NOMO-1 (cell line): Measurements from ENCODE around the gene IRF2BPL.
A peak's percentile ranks its signal among the peaks of the same experiment; 100 is the strongest.

Experiments
- DNase-seq, 2 experiments: peaks; one replicate each; lab custom pipeline; 2025; ENCODE audit not compliant: unreplicated experiment in 2 of 2; lab: John Stamatoyannopoulos, UW

IRF2BPL gene

DNA sequence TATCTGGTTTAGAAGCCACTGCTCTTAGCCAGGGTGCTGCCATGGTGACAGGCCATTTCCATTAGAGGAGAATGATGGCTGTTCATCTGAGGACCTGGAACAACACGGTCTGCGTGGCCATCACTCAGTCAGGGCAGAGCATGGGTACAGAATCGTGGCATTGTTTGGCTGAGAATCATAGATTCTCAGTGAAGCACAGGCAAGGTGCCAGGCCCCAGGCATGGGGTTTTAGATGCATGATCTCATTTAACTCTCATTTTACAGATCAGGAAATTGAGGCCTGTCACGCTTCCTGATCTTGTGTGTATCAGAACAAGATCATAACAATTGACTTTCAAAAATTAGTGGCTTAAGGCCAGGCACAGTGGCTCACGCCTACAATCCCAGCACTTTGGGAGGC is 26.8 kb upstream of the IRF2BPL start:
- no peak for DNase-seq

DNA sequence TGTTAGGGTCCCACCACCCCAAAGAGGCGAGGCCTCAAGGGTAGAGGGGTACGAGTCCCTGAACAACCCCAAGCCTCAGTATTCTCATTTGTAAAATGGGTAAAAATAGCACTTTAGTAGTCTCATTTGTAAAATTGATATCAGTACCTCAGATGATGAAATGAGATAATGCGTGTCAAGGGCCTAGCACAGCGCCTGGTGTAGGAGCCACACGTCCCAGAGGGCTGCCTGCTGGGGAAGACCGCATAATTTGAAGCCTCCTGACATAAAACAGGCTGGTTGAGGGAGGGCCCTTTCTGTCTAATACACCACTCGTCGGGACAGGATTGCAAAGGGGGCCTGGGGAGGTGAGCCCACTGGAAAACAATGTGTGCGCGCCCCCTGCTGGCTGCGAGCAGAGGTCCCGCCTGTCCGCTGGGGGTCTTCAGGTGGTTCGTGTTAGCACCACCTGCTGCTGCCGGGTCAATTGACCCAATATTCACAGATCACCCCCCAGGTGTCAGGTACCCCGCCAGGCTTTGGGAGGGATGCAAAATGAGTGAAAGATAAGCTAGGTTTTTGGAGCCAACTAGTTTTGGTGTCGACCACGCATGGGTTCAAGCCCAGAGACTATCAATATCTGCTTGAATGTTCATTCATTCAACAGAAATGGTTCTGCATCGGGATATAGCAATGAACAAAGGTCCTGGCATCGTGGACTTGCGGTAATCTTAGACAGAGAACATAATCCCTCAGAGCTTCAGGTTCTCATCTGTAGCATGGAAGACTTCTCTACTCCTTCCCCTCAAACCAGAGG is 24.7 kb upstream of the IRF2BPL start:
- peak; percentile 13 to 54 for DNase-seq

GRCh38 chr14:77052281-77053044 is 24.0 kb upstream of the IRF2BPL start:
- DNase-seq = no peak

GRCh38 chr14:77051116-77051515 is 22.6 kb upstream of the IRF2BPL start:
- no peak for DNase-seq

DNA sequence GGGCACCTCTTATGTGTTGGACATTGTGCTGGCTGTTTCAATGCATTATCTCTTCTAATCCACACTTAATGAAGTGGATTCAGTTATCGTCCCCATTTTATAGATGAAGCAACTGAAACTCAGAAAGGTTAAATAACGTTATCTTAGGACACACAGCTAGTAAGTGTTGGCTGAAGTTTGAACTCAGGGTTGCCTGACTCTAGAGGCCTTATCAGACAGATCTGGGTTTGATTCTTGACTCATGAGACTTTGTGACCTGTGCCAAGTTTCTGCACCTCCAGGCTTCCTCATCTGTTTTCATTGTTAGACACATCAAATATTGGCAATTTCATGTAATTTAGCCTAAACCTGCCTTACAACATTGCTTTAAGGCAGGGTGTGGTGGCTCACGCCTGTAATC is 18.2 kb upstream of the IRF2BPL start:
- no peak for DNase-seq

DNA sequence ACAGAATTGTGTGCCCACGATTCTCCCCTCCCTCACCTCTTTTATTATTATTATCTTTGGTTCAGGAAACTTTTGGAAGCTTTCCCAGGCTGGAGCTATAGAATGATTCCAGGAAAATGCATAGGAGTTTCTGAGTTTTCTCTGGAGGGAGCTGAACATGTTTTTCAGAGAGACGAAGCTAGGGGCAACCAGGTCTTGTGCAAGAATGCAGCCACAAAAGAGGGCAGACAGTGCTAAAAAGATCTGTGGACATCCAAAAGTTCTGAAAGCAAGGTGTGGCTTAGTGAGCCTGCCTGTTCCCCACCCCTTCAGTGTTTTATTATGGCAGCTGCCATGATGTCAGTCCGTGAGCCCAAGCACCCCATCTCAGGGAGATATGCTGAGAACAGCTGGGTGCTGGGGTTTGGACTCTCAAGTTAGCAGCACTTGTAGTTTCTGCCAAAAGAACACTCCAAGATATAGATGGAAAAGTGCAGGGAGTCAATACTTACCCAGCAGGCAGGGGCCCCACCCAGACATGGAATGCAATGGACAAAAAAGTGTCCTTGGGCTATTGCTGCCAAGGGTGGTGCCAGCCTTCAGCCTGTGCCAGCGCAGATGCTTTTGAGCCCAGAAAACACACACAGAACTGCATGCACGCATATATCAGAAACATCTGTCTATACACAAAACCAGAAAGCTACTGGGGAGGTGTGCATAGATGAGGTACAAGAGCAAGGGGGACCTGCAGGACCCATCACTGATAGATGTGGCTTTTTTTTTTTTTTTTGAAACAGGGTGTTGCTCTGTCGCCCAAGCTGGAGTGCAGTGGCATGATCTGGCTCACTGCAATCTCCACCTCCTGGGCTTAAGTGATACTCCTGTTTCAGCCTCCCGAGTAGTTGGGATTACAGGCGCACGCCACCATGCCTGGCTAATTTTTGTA is 17.0 kb upstream of the IRF2BPL start:
- peak; percentile 49 to 50 for DNase-seq

DNA sequence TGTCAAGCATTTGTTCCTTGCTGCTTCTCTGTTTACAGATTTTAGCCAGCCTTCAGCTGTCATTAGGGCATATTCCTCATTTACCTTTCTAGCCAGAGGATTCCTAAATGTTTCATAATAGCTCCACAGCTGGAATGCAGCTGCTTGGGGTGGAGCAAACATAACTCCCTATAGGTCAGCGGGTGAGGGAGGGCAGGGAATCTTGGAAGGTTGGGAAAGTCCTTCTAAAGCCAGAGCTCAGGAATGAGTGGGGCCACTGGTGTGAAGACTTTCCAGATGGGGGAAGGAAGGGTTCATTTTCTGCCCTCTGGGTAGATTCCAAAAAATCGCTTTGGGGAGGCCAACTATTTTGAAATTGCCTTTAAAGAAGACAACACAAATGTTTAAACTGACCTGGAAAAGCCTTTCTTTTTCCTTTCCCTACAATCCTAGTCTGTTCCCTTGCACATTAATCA is 16.3 kb upstream of the IRF2BPL start:
- DNase-seq = no peak

- no peak for DNase-seq
These were observed 15.5 kb upstream of the IRF2BPL start for GRCh38 chr14:77043984-77044485.

- DNase-seq = peak; percentile 83 to 91
These were observed 14.9 kb upstream of the IRF2BPL start for GRCh38 chr14:77043177-77043983.

DNA sequence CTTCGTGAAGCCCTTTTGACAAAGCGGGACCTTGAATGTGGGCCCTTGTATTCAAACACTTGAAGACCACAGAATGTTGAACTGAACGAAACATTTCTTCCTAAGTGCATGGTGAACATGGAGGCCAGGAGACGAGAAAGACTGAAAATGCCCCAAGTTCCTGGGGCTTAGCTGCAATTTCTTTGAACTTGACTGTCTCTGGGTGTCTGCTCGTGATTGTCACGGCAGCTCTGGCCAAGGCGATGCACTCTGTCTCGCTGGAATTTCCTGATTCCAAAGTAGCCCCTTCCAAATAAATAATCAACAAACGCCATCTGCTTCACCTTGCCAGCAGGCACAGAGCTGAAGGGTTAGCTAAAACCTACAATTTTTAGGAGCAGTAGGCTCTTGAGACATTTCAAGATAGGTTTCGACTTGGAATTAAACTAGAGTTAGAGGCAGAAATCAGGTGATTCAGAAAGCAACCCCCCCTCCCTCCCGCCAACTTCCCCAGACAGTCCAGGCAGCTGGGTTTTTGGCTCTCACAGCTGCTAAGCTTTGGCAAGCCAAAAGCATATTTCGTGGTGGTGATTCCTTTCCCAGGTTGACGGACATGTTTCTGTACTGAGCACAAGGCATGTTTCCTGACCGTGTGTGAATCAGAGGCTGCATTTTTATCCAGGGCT is 13.5 kb upstream of the IRF2BPL start:
- DNase-seq = no peak

- DNase-seq = peak in 1 of 2 experiments; percentile 61
These were observed 12.5 kb upstream of the IRF2BPL start for GRCh38 chr14:77040741-77041653.

DNA sequence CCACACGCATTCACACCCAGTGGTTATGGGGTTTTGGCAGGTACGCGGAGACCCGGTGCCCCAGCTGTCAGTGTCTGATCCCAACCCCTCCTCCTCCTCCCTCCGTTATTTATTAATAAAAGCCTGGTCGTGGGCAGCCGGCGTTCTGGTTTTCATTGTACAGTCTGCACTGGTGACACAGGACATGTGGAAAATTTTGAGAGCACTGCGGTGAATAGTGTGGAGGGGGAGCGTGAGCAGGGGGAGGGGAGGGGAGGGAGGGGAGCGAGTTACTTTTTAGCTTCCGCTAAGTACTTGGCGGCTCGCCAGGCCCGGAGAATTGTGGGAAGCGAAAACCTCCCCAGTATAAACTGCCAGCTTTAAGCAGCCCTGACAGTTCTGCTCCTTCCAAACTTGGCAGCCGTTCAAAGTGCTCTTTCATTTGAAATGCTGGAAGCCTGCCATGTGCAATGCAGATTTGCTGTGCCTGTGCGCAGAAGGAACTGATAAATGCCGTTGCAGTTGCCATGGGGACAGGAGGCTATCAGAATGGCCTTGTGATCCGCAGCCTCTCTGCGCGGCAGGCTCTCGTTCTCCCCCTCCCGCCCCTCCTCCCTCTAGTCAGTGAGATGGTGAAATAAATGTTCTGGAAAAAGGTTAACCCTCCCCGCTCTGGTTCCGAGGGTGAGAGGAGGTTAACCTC is 11.7 kb upstream of the IRF2BPL start:
- DNase-seq = peak; percentile 93 to 95

DNA sequence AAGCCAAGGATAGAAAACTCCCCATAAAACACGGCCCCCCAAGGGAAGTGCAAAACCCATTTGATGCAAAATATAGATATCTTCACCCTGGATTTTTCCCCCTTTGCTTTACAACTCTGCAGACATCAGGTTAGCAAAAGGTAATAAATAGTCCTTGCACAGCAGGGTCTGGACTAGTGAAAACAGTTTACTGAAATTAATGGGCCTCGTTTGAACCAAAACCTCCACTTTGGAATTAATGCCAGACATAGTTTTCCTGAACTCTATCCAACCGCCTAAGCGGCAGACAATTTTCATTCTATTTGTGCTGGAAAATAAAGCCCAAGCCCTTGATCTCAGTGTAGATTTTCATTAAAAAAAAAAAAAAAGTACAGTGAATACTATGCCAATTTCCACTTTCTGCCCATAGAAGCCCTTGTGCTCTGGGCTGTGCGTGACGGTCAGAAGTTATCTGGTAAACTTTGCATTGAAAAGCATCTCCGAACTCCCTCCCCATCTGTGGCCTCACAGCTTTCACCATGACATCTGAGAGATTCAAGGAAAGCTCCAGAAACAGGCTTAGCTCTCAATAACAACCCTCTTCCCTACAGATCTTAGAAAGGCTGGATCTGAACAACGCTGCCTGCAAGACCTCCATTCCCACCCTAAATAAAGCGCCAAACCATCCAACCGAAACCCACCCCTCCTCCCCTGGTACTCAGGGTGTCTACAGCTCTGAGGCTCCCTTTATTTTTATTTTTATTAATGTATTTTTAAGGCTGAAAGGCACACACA is 11.0 kb upstream of the IRF2BPL start:
- DNase-seq = no peak

DNA sequence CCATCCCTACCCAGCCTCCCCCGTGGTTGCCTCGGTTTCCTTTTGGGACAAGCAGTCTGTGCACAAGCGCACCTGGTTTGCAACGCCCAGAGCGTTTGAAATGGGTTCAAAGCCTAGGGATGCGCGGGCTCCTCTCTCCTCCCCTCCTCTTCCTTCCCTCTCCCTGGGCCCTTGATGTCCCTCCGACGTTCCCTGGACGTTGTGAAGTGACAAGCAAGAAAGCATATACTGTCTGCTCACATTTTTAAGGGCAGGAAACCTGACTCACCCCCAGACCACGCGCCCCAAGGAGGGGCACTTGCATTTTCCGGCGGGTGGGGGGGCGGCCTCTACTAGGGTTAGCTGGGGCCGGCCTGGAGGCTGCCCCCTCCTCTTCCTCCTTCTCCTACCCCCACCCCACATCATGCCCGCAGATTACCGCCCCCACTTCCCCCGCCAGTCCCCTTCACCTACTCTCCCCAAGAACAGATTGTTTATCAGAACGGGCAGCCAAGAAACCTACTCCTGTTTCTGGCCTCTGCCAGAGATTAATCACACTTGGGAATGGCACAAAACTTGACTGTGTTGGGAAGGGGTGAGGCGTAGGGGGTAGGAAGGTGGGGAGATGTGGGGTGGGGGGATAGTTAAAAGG is 9.5 kb upstream of the IRF2BPL start:
- DNase-seq = no peak

- DNase-seq = no peak
These were observed 8.9 kb upstream of the IRF2BPL start for GRCh38 chr14:77037215-77037937.
